GM21447 (cell line): ENCODE measurements around the gene UNC13B.

Experiments
- ATAC-seq: cut with Tn5 transposase; IDR thresholded peaks from one replicate; pipeline ENCODE4 v1.9.1; 2021; ENCODE audit not compliant: unreplicated experiment

Gene UNC13B

DNA sequence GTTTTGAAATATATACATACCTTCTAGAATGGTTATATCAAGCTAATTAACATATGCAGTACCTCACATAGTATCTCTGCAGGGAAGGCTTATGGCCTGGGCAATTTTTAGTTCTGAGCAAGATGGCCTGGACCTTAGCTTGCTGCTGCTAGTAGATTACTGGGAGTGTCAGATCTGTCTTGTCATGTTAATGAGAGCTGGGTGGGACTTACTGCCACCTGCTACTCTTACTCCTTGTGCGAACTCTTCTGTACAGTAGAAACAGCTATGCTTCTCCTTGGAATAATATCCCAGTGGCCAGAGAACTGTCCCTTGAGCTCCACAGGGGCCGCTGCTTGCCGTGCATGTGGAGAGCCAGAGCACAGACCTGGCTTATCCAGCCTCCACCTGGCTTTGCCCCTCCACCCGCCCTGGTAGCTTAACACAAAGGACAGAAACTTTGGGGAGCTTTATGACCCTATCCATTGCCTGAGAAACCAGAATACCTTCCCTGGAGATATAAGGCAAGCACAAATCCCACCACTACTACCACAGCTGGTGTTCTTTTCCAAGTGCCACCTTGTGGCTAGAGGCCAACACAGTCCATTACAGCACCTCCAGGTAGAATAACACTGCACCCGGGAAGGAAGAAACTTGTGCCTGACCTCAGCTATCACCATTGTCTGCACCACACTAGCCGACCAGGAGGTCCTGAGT is 253.7 kb downstream of the UNC13B start:
- ATAC-seq = no peak

DNA sequence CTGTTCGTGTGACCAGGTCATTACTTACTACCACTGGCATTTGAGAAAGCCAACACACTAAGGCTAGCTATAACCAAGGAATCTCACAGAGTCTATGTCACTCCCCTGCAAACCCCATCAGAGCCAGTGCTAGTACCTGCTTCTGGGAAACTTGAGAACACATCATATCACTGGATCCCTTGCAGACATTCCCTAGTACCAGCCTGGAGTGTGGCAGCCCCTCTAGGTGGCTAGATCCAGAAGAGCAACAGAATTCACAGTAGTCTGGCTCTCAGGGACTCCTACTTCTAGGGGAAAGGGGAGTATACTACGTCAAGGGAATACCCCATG is 254.3 kb downstream of the UNC13B start:
- ATAC-seq = no peak

DNA sequence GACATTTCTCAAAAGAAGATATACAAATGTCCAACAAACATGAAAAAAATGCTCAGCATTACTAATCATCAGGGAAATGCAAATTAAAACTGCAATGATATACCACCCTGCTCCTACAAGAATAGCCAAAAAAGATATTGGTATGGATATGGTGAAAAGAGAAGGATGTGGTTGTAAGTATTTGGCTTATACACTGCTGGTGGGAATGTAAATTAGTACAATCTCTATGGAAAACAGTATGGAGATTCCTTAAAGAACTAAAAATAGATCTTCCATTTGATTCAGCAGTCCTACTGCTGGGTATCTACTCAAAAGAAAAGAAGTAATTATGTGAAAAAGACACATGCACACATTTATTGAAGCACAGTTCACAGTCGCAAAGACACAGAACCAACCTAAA is 260.5 kb downstream of the UNC13B start:
- no peak for ATAC-seq

DNA sequence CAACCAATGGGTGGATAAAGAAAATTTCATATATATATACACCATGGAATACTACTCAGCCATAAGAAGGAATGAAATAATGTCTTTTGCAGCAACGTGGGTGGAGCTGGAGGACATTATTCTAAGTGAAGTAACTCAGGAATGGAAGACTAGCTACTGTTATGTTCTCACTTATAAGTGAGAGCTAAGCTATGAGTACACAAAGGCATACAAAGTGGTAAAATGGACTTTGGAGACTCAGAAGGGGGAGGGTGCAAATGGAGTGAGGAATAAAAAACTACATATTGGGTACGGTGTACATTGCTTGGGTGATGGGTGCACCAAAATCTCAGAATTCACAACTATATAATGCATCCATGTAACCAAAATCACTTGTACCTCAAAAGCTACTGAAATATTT is 260.9 kb downstream of the UNC13B start:
- ATAC-seq = no peak

DNA sequence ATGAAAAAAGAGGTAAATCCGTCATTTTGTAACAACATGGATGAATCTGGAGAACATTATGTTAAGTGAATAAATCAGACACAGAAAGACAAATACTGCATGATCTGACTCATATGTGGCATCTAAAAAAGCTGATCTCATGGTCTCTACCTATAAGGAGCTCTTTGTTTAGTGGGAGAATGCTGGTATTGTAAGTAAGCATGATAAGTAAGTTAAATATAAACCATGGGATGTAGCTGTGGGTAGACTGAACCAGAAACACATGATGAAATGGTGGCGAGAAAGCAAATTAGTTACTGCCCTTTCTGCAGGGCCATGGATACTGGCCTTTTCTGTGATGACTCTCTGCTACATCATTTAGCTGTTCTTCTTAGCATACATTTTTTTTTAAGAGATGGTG is 261.7 kb downstream of the UNC13B start:
- ATAC-seq = no peak

DNA sequence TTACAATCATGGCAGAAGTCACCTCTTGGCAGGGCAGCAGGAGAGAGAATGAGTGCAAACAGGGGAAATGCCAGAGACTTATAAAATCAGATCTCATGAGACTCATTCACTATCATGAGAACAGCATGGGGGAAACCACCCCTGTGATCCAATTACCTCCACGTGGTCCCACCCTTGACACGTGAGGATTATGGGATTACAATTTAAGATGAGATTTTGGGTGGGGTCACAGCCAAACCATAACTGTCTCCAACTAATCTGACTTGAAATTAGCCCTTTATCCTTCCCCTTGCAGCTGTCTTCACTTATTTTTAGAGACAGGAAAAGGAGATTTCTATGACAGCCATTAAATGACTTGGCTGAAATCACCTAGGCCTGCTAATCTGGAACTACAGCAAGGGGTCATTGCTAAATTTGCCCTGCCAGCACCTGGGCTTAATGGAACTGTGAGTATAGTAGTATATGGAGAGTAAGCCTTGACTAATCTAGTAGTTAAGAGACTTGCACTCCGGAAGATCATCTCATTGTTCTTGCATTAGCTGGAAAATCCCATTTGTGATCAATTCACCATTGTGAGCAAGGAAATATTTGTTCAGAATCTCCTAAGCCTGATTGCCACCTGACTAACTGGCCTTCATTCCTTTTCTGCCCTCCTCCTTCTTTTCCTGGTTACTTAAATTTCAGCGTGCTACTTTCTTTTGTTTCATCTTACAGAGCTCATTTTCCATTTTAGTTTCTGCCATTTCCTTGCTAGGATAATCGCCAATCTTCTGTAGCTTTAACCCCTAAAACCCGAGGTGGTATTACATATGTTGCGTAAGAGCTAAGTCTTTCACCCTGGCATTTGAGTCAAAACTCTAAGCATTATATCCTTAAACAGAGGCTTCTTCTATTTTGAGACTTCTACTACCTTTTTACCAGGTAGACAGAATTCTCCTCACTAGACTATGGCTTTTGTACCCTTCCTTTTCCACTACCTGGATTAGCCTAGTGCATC is 262.8 kb downstream of the UNC13B start:
- ATAC-seq = no peak

DNA sequence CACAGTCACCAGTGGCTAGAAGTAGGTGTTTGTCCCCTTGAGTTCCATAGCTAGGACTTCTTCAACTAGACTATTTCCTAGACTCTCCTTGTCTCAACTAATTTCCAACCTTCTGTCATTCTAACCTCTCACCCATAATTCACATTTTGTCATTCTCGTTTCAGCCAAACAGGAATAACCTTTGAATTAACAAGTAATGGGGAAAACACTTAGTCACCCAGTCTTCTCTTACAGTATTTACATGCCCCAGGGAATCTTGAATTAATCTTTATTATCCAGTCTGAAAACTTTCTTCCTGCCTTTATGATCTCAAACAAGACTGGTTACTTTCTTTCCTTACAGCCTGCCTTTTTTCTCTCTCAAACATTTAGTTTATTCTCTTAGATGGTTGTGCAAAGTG is 264.8 kb downstream of the UNC13B start:
- no peak for ATAC-seq

DNA sequence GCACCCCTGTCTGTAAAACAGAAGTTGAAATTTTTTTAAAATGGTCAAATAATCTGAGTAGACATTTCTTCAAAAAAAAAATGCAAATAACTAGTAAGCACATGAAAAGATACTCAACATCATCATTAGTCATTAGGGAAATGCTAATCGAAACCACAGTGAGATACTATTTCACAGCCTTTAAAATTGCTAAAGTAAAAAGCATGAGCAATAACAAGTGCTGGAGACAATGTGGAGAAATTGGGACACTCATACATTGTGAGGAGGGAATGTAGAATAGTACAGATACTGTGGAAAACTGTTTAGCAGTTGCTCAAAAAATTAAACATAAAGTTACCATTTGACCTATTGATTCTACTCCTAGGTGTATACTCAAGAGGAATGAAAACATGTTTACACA is 269.7 kb downstream of the UNC13B start:
- ATAC-seq = no peak

DNA sequence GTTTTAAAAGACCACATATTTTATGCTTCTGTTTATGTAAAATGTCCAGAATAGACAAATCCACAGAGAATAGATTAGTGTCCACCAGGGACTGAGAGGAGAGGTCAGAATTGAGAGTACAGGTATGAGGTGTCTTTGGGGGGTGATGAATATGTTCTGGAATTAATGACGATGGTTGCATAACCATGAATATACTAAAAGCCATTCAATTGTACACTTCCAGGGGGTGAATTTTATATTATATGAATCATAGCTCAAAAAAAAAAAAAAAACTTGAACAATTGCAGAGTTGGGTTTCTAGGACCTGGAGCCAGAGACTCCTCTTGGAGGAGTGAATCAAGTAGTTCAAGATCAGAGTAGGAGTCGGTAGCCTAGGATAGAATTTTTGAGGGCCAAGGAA is 270.3 kb downstream of the UNC13B start:
- ATAC-seq = no peak

DNA sequence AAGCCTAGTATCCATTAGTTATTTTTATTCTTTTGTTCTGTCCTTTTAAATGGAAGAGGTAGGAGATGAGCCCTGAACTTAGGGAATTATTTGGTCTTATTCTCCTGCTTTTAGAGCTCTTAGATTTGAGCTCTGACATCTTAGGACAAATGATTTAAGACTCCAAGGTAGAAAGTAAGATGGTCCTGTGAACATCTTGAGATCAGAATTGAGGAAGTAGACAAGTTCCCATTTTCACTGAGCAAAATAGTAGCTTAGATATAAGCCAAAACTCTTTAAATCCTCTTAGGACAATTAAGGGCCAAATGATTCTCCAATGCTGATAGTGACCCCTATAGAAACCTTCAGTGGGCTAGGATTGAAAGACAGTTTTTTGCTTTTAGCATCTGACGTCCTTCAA is 275.1 kb downstream of the UNC13B start:
- ATAC-seq = no peak

DNA sequence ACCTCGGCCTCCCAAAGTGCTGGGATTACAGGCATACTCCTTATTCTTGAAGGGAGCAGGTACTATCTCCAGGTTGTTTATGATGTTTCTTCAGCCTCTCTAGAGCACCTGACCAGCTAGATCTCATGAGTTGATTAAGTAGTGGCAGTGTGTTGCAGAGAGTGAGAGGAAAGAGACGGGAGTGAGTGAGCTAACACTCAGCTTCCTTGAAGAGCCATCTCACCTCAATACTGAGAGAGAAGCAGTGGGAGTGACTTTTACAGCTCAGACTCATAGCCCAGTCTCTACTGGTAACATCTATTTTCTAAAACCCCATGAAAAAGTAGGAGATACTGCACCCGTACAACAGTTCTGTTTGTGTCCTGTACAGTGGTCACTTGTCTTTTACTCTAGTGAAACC is 284.2 kb downstream of the UNC13B start:
- no peak for ATAC-seq

DNA sequence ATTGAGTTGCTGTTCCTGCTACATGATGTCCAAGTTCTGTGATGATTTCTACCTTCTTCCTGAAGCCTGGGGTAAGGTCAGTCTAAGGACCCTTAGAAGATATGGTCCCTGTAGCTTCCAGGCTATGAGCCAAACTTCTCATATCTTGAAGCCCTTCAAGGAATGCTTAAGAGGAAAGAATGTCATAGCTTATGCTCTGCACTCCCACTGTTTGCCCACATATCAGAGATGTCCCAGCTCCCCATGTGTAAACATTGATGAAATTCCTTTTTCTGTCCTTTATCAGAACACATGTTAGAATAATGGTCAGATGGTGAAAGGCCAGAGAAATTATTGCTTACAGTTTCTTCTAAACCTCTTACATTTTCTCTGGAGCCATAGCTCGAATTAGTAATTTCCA is 286.7 kb downstream of the UNC13B start:
- ATAC-seq = no peak

DNA sequence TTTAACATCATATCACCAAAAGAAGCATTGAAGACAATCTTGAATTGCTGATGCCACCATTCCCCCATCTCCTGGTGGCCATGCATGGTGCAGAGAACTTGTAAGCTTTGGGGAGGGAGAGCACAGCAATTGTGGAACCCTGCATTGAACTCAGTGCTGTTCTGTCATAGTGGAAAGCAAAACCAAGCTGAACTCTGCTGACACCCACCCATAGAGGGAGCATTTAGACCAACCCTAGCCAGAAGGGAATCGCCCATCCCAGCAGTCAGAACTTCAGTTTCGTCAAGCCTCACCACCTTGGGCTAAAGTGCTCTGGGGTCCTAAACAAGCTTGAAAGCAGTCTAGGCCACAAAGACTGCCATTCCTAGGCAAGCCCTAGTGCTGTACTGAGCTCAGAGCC is 290.7 kb downstream of the UNC13B start:
- no peak for ATAC-seq

DNA sequence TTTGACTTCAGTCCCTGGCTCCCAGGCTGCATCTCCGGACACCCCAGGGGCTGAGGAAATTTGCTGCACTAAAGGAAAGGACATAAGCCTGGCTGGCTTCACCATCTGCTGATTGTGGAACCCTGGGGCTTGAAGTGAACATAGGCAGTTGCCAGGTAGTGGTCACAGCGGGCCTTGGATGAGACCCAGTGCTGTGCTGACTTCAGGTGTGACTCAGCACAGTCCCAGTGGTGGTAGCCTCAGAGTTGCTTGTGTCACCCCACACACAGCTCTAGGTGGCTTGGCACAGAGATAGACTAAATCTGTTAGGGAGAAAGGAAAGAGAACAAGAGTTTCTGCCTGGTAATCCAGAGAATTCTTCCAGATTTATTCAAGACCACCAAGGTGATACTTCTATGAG is 292.0 kb downstream of the UNC13B start:
- no peak for ATAC-seq
